Embryonic facial prominence (tissue), 1 donor: ENCODE data around the gene IL31.
"Not testable (repeated sequence)": the region's sequence is repeated elsewhere in the genome, so short reads cannot be mapped to it uniquely, and the experiment has no call there.

Source experiments
- DNase-seq: peaks from one replicate; pipeline ENCODE4 v3.0.0-alpha.2; 2016; ENCODE audit errors: extremely low spot score

Gene IL31

GRCh38 chr12:122174155-122174845 lies at the start of gene IL31:
Gene IL31 (minus strand): TSS chr12:122174221. CDS start chr12:122174172, 49 bp downstream.
- no peak for DNase-seq

GRCh38 chr12:122216445-122216844 lies 42.4 kb upstream of the IL31 start:
- DNase-seq, result no peak

- DNase-seq, result no peak
Observed at GRCh38 chr12:122215771-122216170, 41.8 kb upstream of the IL31 start.

DNA sequence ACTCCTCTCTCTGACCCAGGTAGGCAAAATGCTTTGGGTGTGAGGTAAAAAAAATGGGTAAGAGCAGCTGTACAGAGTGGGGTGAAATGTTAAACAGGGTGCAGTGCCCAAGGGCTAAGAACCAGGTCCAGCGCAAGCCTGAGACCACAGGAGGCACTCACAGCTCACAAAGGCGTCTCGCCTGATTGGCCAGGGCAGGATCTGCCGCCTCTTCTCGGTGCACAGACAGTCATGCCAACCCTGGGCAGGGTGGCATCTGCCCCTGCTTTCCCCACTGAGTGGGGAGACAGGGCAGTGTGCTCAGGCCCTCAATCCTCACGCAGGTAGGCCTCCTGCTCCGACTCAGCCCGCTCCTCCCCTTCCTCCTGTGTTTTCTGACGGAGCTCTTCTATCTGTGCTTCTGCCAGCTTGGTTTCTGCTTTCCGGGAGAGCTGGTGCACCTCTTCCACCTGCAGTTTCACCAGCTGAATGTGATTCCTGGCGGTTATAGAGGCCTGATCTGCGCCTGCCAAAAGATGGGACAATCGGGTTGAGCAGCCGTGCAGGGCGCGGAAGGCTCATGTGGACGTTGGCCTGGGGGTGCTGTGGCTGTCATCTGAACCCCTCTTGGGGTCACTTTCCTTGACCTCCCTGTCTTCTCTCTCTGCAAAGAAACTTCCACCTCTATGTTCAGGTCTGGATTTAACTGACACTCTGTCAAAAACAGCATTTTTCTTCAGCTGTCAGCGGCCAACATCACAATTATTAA lies 34.2 kb upstream of the IL31 start:
- no peak for DNase-seq

- DNase-seq, result no peak
Observed at GRCh38 chr12:122207391-122207790, 33.4 kb upstream of the IL31 start.

DNA sequence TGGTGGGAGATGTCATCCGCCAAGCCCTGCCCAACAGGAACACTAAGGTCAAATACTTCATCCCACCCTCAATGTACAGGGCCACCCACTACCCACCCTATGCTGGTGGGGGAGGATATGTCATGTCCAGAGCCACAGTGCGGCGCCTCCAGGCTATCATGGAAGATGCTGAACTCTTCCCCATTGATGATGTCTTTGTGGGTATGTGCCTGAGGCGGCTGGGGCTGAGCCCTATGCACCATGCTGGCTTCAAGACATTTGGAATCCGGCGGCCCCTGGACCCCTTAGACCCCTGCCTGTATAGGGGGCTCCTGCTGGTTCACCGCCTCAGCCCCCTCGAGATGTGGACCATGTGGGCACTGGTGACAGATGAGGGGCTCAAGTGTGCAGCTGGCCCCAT lies 33.0 kb upstream of the IL31 start:
- no peak for DNase-seq

- DNase-seq, result no peak
Observed at GRCh38 chr12:122206111-122206881, 32.3 kb upstream of the IL31 start.

DNA sequence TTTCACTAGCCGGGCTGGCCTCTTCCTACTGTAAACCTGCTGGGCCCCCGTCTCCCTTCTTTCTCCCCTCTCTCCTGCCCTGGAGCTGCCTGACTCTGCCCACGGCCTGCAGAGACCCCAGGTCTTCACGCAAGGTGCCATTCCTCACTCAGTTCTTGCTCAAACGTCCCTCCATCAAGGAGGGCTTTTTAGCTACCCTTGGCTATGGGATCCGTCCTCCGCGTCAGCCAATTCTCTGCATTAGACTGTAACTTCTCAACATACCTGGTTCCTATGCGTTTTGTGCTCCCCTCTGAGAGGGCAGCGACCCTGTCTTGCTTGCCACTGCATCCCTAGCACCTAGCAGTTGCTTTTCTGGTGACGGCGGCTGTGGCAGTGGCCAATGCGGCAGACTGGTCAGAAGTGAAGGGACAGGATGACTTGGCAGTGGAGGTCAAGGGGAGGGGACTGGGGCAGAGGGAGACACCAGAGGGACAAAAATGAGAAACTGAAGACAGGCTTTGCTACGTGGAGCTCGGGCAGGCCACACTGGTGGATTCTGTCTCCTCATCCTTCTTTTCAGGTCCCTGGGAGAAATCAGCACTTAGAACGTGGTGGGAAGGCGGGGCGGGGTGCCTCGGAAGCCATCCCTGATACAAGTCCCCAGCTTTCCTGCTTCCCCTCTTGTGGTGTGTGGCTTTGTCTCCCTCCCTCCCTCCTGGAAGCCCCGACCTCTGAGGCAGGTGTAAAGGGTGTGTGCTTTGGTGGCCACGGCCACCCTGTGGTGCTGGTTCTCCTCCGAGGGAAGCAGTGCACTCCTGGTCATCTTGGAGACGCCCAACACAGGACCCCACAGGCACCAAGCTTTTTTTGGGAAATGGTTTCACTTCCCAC lies 31.3 kb upstream of the IL31 start:
- DNase-seq, result no peak

GRCh38 chr12:122204167-122205052 lies 30.4 kb upstream of the IL31 start:
- no peak for DNase-seq

- DNase-seq, result no peak
Observed at GRCh38 chr12:122203301-122204166, 29.5 kb upstream of the IL31 start, which contains the start of gene B3GNT4. Gene B3GNT4 (plus strand): TSS chr12:122203709. CDS start chr12:122204619, 910 bp downstream.

- not testable (repeated sequence) for DNase-seq
Observed at GRCh38 chr12:122202811-122203210, 28.8 kb upstream of the IL31 start.

DNA sequence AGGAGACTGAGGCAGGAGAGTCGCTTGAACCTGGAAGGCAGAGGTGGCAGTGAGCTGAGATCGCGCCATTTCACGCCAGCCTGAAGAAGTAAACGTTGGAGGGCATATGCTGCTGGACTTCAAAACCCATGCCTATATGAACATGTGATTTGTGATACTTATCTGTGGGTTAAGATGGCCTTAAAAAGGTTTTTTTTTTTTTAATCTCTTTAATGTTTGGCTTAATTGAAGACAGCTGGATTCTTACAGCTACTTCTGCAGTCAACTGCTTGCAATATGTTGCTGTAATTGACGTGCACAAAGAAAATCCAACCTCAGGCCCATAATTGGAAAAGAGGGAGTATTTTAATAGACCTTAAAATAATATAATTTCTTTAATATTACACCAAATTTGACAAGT lies 28.0 kb upstream of the IL31 start:
- DNase-seq, result no peak

DNA sequence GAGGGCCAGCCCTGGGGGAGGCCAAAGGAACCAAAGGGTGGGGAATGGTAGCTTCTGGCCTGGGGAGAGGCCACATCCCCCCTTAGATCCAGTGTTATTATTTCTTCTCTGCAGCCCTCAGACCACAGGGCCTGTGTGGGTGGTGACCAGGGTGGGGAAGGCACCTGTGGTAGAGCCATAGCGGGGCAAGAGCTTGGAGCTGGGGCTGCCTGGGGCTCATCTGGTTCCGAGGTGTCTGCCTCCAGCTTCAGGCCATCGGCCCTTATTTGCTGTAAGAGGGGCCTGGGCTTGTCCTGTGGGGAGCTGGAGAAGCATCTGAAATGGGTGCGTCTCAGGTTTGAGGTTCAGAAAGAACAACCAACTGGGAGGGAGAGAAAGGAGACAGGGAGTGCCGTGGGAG lies 27.4 kb upstream of the IL31 start:
- no peak for DNase-seq

DNA sequence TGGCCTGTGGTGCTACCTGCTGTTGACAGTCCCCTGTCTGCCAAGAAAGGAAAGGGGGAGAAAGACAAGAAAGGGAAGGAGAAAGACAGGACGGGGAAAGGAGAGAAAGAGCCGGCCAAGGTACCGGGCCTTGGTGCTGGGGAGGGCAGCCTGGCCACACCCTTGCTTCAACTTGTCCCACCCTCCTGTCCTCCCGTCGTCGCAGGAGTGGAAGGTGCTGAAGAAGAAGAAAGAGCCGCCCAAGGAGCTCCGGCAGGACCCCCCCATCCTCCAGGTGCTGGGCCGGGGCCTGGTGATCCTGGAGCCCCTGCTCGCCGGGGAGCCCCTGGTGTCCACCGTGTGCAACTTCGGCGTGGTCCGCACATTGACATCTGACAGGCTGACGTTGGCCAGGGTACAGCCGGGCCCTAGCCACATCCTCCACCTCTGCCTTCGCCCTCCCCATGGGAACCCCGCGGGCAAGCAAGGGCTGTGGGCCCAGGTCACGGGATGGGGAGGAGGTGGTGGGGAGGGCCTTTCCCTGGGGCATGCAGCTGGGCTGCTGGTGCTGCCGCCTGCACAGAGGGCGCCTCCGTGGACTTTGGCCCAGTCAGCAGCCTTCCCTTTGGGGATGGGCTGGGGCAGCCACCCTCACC lies 26.6 kb upstream of the IL31 start:
- DNase-seq, result no peak

DNA sequence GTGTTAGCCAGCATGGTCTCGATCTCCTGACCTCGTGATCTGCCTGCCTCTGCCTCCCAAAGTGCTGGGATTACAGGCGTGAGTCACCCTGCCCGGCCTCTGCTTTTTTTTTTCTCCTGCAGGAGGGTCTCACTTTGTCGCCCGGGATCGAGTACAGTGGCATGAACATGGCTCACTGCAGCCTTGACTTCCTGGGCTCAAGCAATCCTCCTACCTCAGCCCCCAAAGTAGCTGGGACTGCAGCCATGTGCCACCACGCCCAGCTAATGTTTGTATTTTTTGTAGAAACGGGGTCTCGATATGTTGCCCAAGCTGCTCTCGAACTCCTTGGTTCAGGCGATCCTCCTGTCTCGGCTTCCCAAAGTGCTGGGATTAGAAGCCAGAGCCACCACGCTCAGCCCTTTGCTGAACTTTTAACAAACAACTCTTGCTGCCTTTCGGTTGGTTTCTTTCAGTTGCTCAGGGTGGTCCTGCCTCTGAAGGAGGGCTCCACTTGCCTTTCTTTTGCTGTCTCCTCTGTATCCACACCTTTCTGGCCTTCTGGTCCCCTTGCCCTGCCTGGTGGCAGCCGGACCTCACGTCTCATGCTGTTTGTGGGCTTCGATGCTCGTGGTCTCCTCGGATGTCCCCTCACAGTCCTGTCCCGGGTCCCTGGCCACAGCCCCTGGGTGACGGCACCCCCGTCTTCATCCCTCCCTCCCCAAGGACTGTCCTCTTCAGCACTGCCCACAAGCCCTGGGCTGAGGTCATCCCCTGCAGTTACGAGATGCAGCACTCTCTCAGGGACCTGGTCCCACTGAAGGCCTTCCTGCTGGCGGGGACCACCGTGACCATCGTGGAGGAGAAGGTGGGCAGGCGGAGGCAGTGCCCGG lies 25.7 kb upstream of the IL31 start:
- no peak for DNase-seq

DNA sequence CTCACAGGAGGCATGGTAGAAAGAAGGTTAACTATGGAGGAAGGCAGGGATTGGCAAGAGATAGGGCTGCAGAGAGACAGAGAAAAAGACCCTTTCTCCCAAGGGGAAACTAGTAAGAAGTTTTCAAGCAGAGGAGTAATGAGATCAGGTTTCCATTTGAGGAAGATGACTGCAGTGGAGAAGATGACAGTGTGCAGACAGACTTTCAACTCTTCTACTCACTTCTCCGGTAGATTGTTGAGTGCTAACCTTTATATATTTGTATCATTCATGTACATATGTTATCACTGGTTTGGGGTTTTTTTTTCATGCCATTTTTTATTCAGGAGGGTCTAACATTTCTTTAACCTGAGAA lies 23.6 kb upstream of the IL31 start:
- no peak for DNase-seq

- no peak for DNase-seq
Observed at GRCh38 chr12:122195405-122195804, 21.4 kb upstream of the IL31 start.

GRCh38 chr12:122194804-122195203 lies 20.8 kb upstream of the IL31 start:
- DNase-seq, result no peak
